GM23338 (cell line): ENCODE data around the gene VSIG10L. TPM values are rescaled to one million over a fixed set of nuclear protein-coding genes. Genes with fewer than 3 reads are reported as not detected.

Experiments
- ATAC-seq: fragments of 200-7000 bp; cut with Tn5 transposase; 3 replicates; pipeline ENCODE4 v1.9.1; 2020
- DNase-seq: peaks from one replicate; pipeline ENCODE4 v3.0.0-alpha.2; 2015; ENCODE audit warnings: low spot score
- H2AFZ ChIP-seq: fragments of 200-600 bp; sonication (generic); 2 replicates; pipeline ENCODE4 v1.8.0; 2016; ENCODE audit warnings: antibody characterized with exemption, mild to moderate bottlenecking, moderate library complexity
- H3F3A ChIP-seq: fragments of 200-600 bp; sonication (generic); replicated peaks from 2 replicates; pipeline ENCODE4 v1.8.0; 2017; ENCODE audit warnings: antibody characterized with exemption, mixed run types, low read depth
- H3K27ac ChIP-seq: fragments of 200-600 bp; sonication (generic); 2 replicates; pipeline ENCODE4 v1.6.1; 2016; ENCODE audit warnings: low read depth
- H3K27me3 ChIP-seq: fragments of 200-600 bp; sonication (generic); 2 replicates; pipeline ENCODE4 v1.8.0; 2016; ENCODE audit warnings: mild to moderate bottlenecking, mixed run types, moderate library complexity; ENCODE audit not compliant: insufficient read depth
- H3K36me3 ChIP-seq: fragments of 200-600 bp; sonication (generic); 2 replicates; pipeline ENCODE4 v1.8.0; 2016; ENCODE audit warnings: mild to moderate bottlenecking; ENCODE audit not compliant: insufficient read depth
- H3K4me1 ChIP-seq: fragments of 200-600 bp; sonication (generic); 2 replicates; pipeline ENCODE4 v1.8.0; 2016; ENCODE audit warnings: mild to moderate bottlenecking, moderate library complexity; ENCODE audit not compliant: insufficient read depth
- H3K4me2 ChIP-seq: fragments of 200-600 bp; sonication (generic); 2 replicates; pipeline ENCODE4 v1.7.1; 2017; ENCODE audit warnings: mixed run types
- H3K4me3 ChIP-seq: fragments of 200-600 bp; sonication (generic); 2 replicates; pipeline ENCODE4 v1.6.1; 2016; ENCODE audit warnings: mixed run types
- H3K79me2 ChIP-seq: fragments of 200-600 bp; sonication (generic); replicated peaks from 2 replicates; pipeline ENCODE4 v1.8.0; 2017; ENCODE audit warnings: mild to moderate bottlenecking; ENCODE audit not compliant: insufficient read depth
- H3K9me2 ChIP-seq: fragments of 200-600 bp; sonication (generic); 2 replicates; pipeline ENCODE4 v1.8.0; 2017; ENCODE audit not compliant: insufficient read depth
- H4K20me1 ChIP-seq: fragments of 200-600 bp; sonication (generic); replicated peaks from 2 replicates; pipeline ENCODE4 v1.8.0; 2017; ENCODE audit warnings: mild to moderate bottlenecking; ENCODE audit not compliant: insufficient read depth
- H3K27ac Mint-ChIP-seq: 2 replicates; pipeline ENCODE4 v1.8.0; 2020; ENCODE audit warnings: inconsistent platforms, mild to moderate bottlenecking, moderate library complexity, mixed read lengths
- H3K27me3 Mint-ChIP-seq: 3 replicates; pipeline ENCODE4 v1.8.0; 2022; ENCODE audit warnings: low read depth, mild to moderate bottlenecking, moderate library complexity, mixed read lengths, inconsistent platforms; ENCODE audit not compliant: insufficient read depth, poor library complexity
- H3K36me3 Mint-ChIP-seq: 3 replicates; pipeline ENCODE4 v1.8.0; 2021; ENCODE audit warnings: low read depth, mild to moderate bottlenecking, inconsistent platforms, moderate library complexity, mixed read lengths
- H3K4me1 Mint-ChIP-seq: 3 replicates; pipeline ENCODE4 v1.8.0; 2020; ENCODE audit warnings: mild to moderate bottlenecking, inconsistent platforms, mixed read lengths
- H3K4me3 Mint-ChIP-seq: 3 replicates; pipeline ENCODE4 v1.8.0; 2021; ENCODE audit warnings: moderate library complexity, mild to moderate bottlenecking, inconsistent platforms, mixed read lengths
- H3K9me3 Mint-ChIP-seq: 3 replicates; pipeline ENCODE4 v1.8.0; 2020; ENCODE audit warnings: moderate library complexity, mild to moderate bottlenecking, inconsistent platforms, mixed read lengths
- EZH2 ChIP-seq: fragments of 200-600 bp; sonication (generic); IDR thresholded peaks from one replicate; pipeline ENCODE4 v1.8.0; 2017; ENCODE audit warnings: antibody characterized with exemption, mild to moderate bottlenecking, low read depth; ENCODE audit not compliant: unreplicated experiment
- JUNB ChIP-seq: IDR thresholded peaks from one replicate; pipeline ENCODE4 v1.6.1; 2016; ENCODE audit warnings: antibody characterized with exemption; ENCODE audit not compliant: unreplicated experiment
- POLR2AphosphoS5 ChIP-seq: IDR thresholded peaks from 2 replicates; pipeline ENCODE4 v1.6.1; 2016; ENCODE audit warnings: antibody characterized with exemption, low read depth
- ZNF331 ChIP-seq: fragments of 250-450 bp; sonication (Bioruptor Pico); IDR thresholded peaks from 2 replicates; pipeline ENCODE4 v1.5.0; 2020; ENCODE audit warnings: low read depth, mild to moderate bottlenecking, moderate library complexity
- polyA plus RNA-seq: library from polyadenylated mRNA; unstranded; fragments of >200 nt; fragmentation: Nextera tagmentation; extraction: Ambion mirVana; gene quantifications from 2 replicates; pipeline ENCODE4 v1.2.1, GENCODE V29; 2016
- total RNA-seq: library from RNA; depleted of rRNA; stranded (reverse); fragments of >200 nt; shearing (Covaris generic); gene quantifications from 2 replicates; pipeline ENCODE4 v1.2.3, GENCODE V29; 2014
- TF ChIP-seq, protein P1 (sequence below), 2 experiments: fragments of 200-600 bp in 1 of 2; sonication (generic) in 1 of 2; conservative IDR thresholded peaks; 2 replicates each; pipeline versions ENCODE4 v1.5.1 to v1.6.1; 2016 to 2017; ENCODE audit warnings: antibody characterized with exemption in 2 of 2, low read depth in 2 of 2, mild to moderate bottlenecking in 2 of 2, moderate library complexity in 1 of 2
- TF ChIP-seq, protein P2 (sequence below): IDR thresholded peaks from one replicate; pipeline ENCODE4 v1.6.1; 2018; ENCODE audit warnings: antibody characterized with exemption; ENCODE audit not compliant: unreplicated experiment

VSIG10L gene
- total and polyA plus RNA-seq, 2 experiments from 2014 or later = 9.6 to 10.4 TPM

DNA sequence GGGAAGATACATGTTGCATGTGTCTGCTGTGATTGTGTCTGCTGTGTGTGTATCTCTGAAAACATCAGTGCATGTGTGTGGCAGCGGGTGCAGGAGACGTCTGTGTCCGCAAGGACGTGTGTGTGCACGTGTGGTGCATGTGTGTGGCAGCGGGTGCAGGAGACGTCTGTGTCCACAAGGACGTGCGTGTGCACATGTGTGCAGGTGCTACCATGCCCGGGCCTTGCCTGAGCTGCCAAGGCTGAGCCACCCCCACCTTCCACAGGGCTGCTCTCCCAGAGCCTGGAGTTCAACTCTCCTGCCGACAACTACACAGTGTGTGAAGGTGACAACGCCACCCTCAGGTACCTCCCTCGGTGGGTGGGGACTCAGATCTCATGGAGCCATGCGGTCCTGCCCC is 20.1 kb downstream of the VSIG10L start:
- H3K4me1 Mint-ChIP-seq = peaks cover 6% of the 10 kb centered on the region
- Histone ChIP-seq H3K4me1 (no peaks in the 10 kb centered on the region; the same call in 1 of the 2 replicates), H3K4me2 (no peak overlapping the region), H3K27me3 (peaks cover 11% of the 10 kb centered on the region; the same call in 1 of the 2 replicates), H3K4me3 (no peak overlapping the region), H3K27ac (no peak overlapping the region), H3K79me2 (no peaks in the 10 kb centered on the region), H2AFZ (no peak overlapping the region), H3K36me3 (no peaks in the 10 kb centered on the region), H3K9me2 (no peaks in the 10 kb centered on the region), H3F3A (no peaks in the 10 kb centered on the region), H4K20me1 (peaks cover 2% of the 10 kb centered on the region; the same call in 1 of the 2 replicates)
- ATAC-seq (no peak), DNase-seq (no peak)
- H3K4me3 Mint-ChIP-seq = no peak overlapping the region
- TF ChIP-seq POLR2AphosphoS5 = no peak
- TF ChIP-seq, protein P1, sequence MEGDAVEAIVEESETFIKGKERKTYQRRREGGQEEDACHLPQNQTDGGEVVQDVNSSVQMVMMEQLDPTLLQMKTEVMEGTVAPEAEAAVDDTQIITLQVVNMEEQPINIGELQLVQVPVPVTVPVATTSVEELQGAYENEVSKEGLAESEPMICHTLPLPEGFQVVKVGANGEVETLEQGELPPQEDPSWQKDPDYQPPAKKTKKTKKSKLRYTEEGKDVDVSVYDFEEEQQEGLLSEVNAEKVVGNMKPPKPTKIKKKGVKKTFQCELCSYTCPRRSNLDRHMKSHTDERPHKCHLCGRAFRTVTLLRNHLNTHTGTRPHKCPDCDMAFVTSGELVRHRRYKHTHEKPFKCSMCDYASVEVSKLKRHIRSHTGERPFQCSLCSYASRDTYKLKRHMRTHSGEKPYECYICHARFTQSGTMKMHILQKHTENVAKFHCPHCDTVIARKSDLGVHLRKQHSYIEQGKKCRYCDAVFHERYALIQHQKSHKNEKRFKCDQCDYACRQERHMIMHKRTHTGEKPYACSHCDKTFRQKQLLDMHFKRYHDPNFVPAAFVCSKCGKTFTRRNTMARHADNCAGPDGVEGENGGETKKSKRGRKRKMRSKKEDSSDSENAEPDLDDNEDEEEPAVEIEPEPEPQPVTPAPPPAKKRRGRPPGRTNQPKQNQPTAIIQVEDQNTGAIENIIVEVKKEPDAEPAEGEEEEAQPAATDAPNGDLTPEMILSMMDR (conservative IDR thresholded peaks at IDR 0.05; ENCODE audit: low read depth in 2 of 2) = no peak
- H3K36me3 Mint-ChIP-seq = peaks cover 5% of the 10 kb centered on the region; the same call in 2 of the 3 replicates
- H3K9me3 Mint-ChIP-seq = no peaks in the 10 kb centered on the region; the same call in 2 of the 3 replicates
- no peak overlapping the region for H3K27ac Mint-ChIP-seq
- H3K27me3 Mint-ChIP-seq = peaks cover 13% of the 10 kb centered on the region

DNA sequence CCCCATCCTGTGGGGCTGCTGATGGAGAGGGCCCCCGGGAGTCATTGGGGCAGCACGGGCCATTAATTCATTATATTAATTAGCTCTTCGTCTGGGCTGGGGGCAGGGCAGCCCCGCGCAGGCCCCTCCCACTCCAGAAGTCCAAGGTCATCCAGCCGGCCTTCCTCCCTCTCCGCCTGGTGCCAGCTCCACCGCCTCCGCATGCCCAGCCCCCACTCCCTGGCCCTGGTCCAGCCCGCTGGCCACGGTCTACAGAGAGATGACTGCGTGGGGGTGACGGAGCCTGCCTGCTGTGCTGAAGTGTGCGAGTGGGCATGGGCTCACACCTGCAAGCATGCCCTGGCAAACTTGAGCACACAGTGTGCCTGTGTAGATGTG is 21.7 kb downstream of the VSIG10L start:
- Histone ChIP-seq H3K4me2 (no peak overlapping the region), H3K27me3 (no peaks in the 10 kb centered on the region), H2AFZ (no peak overlapping the region), H3K36me3 (no peaks in the 10 kb centered on the region), H4K20me1 (no peaks in the 10 kb centered on the region; the same call in 1 of the 2 replicates), H3F3A (no peaks in the 10 kb centered on the region), H3K9me2 (no peaks in the 10 kb centered on the region), H3K4me1 (no peaks in the 10 kb centered on the region; the same call in 1 of the 2 replicates), H3K27ac (no peak overlapping the region), H3K4me3 (no peak overlapping the region), H3K79me2 (no peaks in the 10 kb centered on the region)
- no peak overlapping the region for H3K27ac Mint-ChIP-seq
- H3K27me3 Mint-ChIP-seq = peaks cover 13% of the 10 kb centered on the region
- H3K9me3 Mint-ChIP-seq = peaks cover 2% of the 10 kb centered on the region; the same call in 1 of the 3 replicates
- H3K36me3 Mint-ChIP-seq = peaks cover 2% of the 10 kb centered on the region; the same call in 2 of the 3 replicates
- peaks cover 6% of the 10 kb centered on the region for H3K4me1 Mint-ChIP-seq
- peak; percentile 19 for DNase-seq
- TF ChIP-seq, protein P1 (conservative IDR thresholded peaks at IDR 0.05; ENCODE audit: low read depth in 2 of 2) = no peak
- no peak for TF ChIP-seq JUNB
- TF ChIP-seq, protein P2, sequence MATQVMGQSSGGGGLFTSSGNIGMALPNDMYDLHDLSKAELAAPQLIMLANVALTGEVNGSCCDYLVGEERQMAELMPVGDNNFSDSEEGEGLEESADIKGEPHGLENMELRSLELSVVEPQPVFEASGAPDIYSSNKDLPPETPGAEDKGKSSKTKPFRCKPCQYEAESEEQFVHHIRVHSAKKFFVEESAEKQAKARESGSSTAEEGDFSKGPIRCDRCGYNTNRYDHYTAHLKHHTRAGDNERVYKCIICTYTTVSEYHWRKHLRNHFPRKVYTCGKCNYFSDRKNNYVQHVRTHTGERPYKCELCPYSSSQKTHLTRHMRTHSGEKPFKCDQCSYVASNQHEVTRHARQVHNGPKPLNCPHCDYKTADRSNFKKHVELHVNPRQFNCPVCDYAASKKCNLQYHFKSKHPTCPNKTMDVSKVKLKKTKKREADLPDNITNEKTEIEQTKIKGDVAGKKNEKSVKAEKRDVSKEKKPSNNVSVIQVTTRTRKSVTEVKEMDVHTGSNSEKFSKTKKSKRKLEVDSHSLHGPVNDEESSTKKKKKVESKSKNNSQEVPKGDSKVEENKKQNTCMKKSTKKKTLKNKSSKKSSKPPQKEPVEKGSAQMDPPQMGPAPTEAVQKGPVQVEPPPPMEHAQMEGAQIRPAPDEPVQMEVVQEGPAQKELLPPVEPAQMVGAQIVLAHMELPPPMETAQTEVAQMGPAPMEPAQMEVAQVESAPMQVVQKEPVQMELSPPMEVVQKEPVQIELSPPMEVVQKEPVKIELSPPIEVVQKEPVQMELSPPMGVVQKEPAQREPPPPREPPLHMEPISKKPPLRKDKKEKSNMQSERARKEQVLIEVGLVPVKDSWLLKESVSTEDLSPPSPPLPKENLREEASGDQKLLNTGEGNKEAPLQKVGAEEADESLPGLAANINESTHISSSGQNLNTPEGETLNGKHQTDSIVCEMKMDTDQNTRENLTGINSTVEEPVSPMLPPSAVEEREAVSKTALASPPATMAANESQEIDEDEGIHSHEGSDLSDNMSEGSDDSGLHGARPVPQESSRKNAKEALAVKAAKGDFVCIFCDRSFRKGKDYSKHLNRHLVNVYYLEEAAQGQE = no peak
- no peak for TF ChIP-seq ZNF331
- no peak for TF ChIP-seq EZH2
- TF ChIP-seq POLR2AphosphoS5 = no peak
- no peak overlapping the region for H3K4me3 Mint-ChIP-seq
- ATAC-seq = peak; percentile 16; the same call in 1 of the 3 replicates
